Hematopoietic multipotent progenitor cell treated with erythropoietin and hydrocortisone succinate and interleukin-3 and kit ligand, for 15 days (in vitro differentiated cells): ENCODE measurements around the gene BCDIN3D.

Source experiments
- DNase-seq: peaks from one replicate; pipeline ENCODE4 v3.0.0-alpha.2; 2015; ENCODE audit warnings: low spot score

BCDIN3D gene

DNA sequence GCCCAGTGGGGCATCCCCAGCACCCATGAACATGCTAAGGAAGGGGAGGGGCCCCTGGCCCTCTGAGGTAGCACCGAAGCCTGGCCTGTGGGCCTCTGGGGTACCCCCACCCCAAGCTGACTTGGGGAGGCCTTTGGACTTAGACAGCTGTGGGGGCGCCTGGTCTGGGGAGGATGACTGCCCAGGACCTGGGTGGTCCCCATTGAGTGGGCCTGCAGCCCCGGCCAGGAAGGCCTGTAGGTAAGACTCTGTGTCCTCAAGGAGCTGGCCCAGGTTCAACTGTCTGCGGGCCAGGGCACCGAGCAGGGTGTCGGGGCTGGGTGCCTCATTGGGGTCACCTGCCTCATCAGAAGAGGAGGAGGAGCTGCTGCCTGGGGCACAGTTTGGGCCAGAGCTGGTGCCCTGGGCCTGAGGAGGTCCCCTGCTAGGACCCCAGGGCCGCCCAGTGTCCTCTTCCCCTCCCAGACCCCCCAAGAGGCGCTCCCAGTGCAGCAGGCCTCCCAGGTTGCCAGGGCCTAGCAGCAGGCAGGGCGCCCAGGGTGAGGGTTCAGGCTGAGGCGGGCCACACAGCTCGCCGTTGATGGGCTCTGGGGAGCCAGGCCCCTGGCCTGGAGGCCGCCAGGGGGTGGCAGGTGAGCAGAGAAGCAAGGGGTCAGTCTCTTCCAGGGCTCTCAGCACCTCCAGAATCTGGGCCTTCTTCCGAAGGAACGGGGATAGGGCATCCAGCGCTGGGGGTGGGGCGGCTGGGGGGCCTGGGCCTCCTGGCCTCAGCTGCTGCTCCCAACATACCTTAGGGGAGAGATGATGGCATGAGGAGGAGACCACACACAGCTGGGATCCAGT lies 46.1 kb downstream of the BCDIN3D start:
- DNase-seq: no peak

DNA sequence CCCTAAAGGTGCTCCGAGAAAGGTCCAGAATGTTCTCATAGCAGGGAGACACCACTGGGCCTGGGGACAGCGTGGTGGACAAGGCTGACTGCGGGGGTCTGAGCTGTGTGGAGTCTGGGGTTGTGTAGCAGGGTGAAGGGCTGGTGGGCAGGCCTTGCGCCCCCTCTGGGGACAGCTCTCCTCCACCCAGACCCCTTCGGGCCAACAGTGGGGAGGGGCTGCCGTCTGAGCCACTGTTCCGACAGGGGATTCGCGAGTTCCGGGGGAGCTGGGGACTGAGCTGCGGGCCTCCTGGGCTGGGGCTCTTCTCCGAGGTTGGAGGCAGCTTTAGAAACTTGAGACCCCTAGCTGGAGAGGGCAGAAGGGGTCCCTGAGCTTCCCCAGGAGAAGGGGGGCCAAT lies 46.8 kb downstream of the BCDIN3D start:
- DNase-seq: no peak

DNA sequence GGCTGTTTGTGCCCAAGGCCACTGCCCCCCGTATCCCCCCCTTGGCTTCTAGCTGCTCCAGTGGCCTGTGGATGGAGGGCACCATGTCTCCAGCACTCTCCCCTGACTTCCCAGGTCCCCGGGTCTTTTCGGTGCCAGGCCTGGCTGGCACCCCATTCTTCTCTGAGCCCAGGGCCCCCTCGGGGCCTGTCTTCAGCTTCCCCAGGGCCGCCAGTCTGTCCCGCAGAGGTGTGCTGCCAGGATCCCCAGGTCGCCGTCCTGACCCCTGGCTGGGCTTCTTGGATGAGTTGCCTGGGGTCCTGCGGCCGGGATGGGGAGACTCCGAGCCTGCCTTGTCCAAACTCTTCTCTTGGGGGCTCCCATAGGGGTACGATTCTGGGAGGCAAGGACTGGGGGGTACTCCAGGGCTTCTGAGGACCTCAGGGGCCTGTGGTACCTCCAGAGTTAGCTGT lies 47.2 kb downstream of the BCDIN3D start:
- no peak for DNase-seq

DNA sequence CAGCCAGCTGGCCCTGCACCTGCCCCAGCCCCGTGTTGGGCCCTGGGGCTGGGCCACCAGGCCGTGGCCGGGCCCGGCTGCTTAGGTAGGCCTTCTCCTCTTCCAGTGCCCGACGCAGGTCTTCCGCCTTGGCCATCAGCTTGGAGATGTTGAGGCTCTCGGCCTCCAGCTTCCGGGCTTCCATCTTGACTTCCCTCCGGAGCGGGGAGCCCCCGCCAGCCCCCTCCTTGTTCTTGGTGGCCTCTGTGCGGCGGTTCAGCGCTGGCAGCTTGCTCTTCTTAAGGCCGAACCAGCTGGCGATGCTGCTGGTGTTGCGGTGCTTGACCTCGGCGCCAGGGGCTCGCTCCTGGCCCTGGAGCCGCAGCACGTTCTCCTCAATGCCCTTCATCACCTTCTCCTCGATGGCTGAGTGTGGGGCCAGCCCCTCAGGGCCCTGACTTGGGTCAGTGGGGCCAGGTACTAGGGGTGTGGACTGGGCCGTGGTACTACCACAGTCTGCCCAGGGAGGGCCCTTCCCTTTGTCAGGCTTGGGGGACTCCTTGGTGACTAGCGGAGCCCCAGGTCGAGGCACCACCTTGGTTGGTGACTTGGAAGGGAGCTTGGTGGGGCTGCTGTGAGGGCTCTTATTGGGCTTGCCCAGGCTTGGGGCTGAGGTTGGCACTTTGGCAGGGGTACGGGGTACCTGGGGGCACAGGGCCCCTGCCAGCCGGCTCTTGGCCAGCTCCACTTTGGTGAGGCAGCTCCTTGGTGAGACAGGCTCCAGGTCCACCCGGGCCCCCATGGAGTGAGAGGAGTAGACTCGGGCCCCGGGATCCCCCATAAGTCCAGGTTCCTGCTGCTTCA lies 47.9 kb downstream of the BCDIN3D start:
- DNase-seq: no peak

DNA sequence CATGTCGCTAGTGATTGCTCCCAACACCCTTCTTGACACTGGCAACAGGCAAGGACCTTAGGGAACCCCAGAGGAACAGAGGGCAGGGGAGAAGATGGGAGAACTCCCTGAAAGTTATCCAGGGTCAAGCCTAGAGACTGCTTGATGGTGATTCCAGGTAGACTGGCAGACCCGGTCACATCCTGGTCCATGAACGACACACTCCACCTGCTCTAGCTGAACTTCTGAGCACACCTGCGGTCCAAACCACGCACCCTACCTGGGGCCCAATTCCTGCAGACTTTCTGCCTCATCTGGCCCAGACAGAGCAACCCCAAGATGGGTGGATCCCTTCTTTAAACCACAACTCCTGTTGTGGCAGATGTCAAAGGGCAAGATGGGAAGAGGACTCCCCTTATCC lies 48.9 kb downstream of the BCDIN3D start:
- no peak for DNase-seq

DNA sequence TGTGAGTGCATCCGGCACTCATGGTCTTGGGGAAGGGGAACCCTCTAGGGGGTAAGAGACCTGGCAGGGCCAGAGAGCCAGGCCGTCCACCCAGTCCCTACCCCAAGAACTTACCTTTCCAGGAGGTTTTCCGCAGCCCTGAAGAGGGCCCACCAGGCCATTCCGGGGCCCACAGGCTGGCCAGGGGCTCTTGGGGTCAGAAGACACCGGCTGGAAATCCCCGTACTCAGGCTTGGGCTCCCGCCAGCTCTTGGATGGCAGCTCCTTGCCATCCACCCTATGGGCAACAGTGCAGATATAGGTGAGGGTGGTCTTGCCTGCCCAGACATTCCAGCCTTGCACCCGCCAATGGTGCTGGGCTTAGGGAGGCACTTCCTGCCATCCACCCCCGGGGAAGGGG lies 49.3 kb downstream of the BCDIN3D start:
- DNase-seq: no peak

DNA sequence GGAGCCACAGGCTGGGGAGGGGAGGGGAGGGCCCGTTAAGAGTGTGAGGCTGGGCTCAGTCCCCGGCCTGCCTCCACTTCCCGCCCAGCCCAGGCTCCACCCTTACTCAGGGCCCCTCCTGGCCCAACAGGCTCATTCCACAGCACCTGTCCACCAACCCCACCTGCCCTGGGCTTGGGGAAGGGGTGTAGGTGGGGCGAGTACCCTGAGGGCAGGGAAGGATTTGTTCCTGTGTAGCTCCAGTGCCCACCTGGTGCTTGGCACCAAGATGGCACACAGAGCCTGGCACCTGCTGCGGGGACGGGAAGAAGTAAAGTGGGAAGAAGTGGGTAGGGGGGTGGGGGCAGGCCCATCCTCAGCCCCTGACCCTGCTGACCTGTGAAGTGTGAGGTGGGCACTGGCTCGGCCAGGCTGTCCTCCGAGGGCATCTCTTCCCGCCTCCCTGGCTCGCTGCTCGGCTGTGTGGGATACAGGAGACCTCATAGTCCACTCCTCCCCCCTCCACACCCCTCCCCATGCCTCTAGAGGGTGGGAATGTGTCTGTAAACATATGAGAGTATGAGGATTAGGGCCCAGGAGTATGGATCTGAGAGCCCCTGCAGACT lies 49.8 kb downstream of the BCDIN3D start:
- no peak for DNase-seq

DNA sequence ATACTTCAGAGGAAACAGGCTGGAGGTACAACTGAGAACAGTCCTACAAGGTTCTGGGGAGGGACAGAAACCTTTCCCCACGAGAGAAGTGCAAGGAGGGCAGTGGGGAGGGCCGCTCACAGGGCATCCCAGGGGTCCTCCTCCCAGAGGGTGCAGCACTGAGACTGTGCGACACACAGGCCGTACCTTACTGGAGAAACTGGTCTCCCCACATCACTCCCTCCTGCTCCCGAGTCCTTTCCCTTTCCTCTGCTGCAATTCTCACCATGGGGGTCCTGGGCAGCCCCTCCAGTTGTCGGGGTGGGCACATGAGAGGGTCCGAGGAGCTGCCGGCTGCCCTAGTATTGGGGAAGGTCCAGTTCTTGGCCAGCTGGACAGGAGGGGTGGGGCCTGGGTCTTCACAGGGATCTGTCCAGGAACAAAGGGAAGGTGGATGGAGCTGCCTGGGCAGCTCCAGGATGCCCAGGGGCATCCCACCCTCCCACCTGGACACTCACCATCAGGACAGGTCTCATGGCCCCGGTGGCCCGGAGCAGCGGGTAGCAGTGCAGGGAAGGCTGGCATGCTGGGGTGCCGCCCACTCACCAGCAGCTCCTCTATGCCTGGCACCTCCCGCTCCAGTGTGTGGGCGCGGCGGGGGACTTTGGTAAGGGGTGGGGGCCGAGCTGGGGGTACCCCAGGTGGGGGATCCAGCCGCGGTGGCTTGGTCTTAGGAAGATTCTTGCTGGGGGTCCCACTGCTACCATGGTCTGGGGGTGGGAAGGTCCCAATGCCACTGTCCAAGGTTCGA lies 50.5 kb downstream of the BCDIN3D start:
- DNase-seq: no peak

DNA sequence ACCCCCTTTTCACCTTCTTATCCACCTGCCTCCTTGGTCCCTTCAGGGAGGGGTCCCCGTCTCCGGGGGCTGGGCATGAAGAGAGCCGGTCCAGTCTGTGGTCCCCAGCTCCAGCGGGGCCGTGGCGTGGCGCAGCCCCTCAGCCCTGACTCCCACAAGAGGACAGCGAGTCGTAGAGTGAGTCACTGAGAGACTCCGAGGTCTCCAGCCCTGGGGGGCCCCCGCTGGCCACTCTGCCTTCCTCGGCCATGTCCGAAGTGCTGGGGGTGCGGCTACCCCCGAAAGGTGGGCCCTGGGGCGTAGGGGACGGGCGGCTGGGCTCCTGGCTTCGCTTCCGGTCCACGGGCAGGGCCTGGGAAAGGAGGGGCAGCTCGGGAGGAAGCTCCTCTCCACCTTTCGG lies 51.2 kb downstream of the BCDIN3D start:
- no peak for DNase-seq

DNA sequence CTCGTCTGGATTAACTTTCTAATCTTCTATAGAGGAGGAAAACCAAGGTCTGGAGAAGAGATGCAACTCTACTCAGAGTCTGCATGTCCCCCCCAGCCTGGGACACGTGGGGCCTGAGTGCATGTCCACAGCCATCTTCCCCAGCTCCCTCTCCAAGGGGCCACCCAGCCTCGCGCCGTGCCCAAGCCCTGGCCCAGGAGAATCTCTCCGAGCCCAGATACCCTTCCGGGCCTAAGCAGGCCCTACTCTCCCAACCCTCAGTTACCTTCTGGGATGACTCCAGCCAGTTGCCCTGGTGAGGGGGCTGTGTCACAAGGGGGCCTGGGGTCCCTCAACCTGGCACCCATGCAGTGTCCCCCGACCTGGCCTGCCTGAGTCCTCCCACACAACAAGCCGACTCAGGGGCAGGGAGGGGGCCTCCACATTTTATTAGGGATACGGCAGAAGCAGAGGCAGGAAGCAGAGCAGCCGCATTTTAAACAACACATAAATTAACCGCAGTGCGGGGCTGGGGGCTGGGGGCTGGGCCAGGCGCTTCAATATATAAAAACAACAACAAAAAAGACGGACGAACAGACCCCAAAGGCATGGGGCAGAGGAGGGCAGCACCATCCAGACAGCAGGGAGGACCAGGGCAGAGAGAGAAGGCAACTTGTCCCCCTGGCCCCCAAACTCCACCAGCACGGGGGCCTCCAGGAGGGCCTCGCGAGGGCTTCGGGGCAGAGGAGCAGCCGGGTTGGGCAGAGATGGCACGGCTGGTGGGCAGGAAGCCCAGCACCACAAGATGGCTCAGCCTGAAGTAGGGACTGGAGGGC lies 52.0 kb downstream of the BCDIN3D start:
- DNase-seq: no peak

DNA sequence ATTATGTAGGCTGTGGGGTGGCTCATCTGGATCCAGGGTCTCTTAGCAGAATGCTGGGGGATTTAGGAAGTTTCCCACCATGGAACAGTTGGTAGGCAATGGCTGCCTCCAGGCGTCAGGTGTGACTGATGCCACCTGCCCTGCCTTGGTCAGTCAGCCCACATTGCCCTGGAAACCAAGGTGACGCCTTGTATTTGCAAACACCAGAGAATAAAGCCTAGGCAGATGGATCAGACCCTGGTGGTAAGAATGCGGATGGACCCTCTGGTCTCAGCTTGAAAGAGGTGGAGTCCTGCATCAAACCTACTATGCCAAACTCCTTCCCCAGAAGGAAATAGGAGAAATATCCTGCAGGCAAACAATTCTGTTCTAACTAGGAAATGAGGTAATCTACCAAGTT lies 52.9 kb downstream of the BCDIN3D start:
- DNase-seq: no peak

DNA sequence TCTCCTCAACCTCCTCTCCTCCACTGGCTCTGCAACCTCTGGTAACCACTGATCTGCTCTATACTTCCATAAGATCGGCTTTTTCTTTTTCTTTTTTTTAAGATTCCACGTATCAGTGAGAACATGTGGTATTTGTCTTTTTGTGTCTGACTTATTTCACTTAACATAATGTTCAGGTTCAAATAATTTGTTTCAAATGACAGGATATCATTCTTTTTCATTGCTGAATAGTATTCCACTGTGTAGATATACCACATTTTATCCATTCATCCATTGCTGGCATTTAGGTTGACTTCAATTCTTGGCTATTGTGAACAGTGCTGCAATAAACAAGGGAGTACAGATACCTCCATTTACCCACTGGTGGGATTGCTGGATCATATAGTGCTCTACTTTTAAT lies 55.2 kb downstream of the BCDIN3D start:
- no peak for DNase-seq
